DOHH2 (cell line): Measurements from ENCODE around the gene XCL2.

Experiments
- CTCF ChIP-seq: fragments of 200-600 bp; sonication (generic); IDR thresholded peaks from one replicate; pipeline ENCODE4 v1.5.1; 2014; ENCODE audit warnings: antibody characterized with exemption, mild to moderate bottlenecking, low read depth, low read length; ENCODE audit not compliant: poor library complexity, severe bottlenecking
- EZH2phosphoT487 ChIP-seq: fragments of 200-600 bp; sonication (generic); IDR thresholded peaks from 2 replicates; pipeline ENCODE4 v1.6.1; 2017; ENCODE audit warnings: borderline replicate concordance, mild to moderate bottlenecking, antibody characterized with exemption, low read length, moderate library complexity, mixed read lengths

GRCh38 chr1:168589167-168589566, 45.4 kb upstream of the XCL2 start:
- TF ChIP-seq CTCF (no peak), EZH2phosphoT487 (no peak)
